H54 (cell line): ENCODE results near the gene EGFL7.

Source experiments
- DNase-seq: peaks from one replicate; pipeline ENCODE4 v3.0.0; 2011; ENCODE audit warnings: low spot score, mixed read lengths; ENCODE audit not compliant: insufficient read length
- FAIRE-seq: peaks from 3 replicates; lab custom pipeline; 2011; peaks lifted over from hg19 to GRCh38; lab: Jason Lieb, UNC
- POLR2A ChIP-seq: IDR thresholded peaks from 2 replicates; pipeline ENCODE4 v1.6.1; 2011; ENCODE audit warnings: low read depth, mild to moderate bottlenecking, low read length

EGFL7 gene

GRCh38 chr9:136673975-136674785, 11.5 kb downstream of the EGFL7 start:
- no peak for FAIRE-seq
- DNase-seq = no peak

GRCh38 chr9:136674786-136675349, 12.2 kb downstream of the EGFL7 start:
- no peak for TF ChIP-seq POLR2A
- FAIRE-seq (no peak), DNase-seq (no peak)

More at GRCh38 chr9:136673975-136674785, 11.5 kb downstream of the EGFL7 start:
- no peak for TF ChIP-seq POLR2A

- DNase-seq (no peak), FAIRE-seq (no peak)
- TF ChIP-seq POLR2A = no peak
These were observed 13.0 kb downstream of the EGFL7 start for GRCh38 chr9:136675477-136676296.

- no peak for TF ChIP-seq POLR2A
- DNase-seq (no peak), FAIRE-seq (no peak)
These were observed 13.6 kb downstream of the EGFL7 start for GRCh38 chr9:136676297-136676794.

- no peak for FAIRE-seq
- DNase-seq = no peak
- TF ChIP-seq POLR2A = no peak
These were observed 14.4 kb downstream of the EGFL7 start for GRCh38 chr9:136676920-136677686.

GRCh38 chr9:136678034-136678433, 15.3 kb downstream of the EGFL7 start:
- TF ChIP-seq POLR2A = no peak
- FAIRE-seq = no peak
- no peak for DNase-seq

GRCh38 chr9:136678624-136679023, 15.9 kb downstream of the EGFL7 start:
- DNase-seq = no peak

GRCh38 chr9:136679431-136679941, 16.8 kb downstream of the EGFL7 start:
- DNase-seq (no peak), FAIRE-seq (no peak)
- TF ChIP-seq POLR2A = no peak

More at GRCh38 chr9:136678624-136679023, 15.9 kb downstream of the EGFL7 start:
- TF ChIP-seq POLR2A = no peak
- no peak for FAIRE-seq

- FAIRE-seq (no peak), DNase-seq (no peak)
- no peak for TF ChIP-seq POLR2A
These were observed 18.3 kb downstream of the EGFL7 start for GRCh38 chr9:136681029-136681428.

GRCh38 chr9:136681945-136682699, 19.4 kb downstream of the EGFL7 start:
- no peak for TF ChIP-seq POLR2A
- DNase-seq (no peak), FAIRE-seq (no peak)

GRCh38 chr9:136682710-136683109, 20.0 kb downstream of the EGFL7 start:
- no peak for DNase-seq
- no peak for FAIRE-seq
- TF ChIP-seq POLR2A = no peak

- no peak for DNase-seq
- FAIRE-seq = no peak
- TF ChIP-seq POLR2A = no peak
These were observed 20.5 kb downstream of the EGFL7 start for GRCh38 chr9:136683173-136683745.
